Mesothelial cell of epicardium (in vitro differentiated cells): Measurements from ENCODE around the gene TUBD1. TPM values are rescaled to one million over a fixed set of nuclear protein-coding genes. Genes with fewer than 3 reads are reported as not detected.
"Not testable (repeated sequence)": the region's sequence is repeated elsewhere in the genome, so short reads cannot be mapped to it uniquely, and the experiment has no call there.

ENCODE experiments used
- DNase-seq, 2 experiments: peaks; one replicate each; pipeline ENCODE4 v3.0.0; 2021; ENCODE audit warnings: low spot score in 2 of 2; ENCODE audit not compliant: unreplicated experiment in 2 of 2
- H3K27ac Mint-ChIP-seq: 2 replicates; pipeline ENCODE4 v1.8.0; 2021; ENCODE audit warnings: mixed read lengths
- H3K27me3 Mint-ChIP-seq: 2 replicates; pipeline ENCODE4 v1.8.0; 2021; ENCODE audit warnings: low read depth, mixed read lengths
- H3K36me3 Mint-ChIP-seq: 2 replicates; pipeline ENCODE4 v1.8.0; 2021; ENCODE audit warnings: mixed read lengths
- H3K4me1 Mint-ChIP-seq: 2 replicates; pipeline ENCODE4 v1.8.0; 2021; ENCODE audit warnings: mixed read lengths
- H3K4me3 Mint-ChIP-seq: 2 replicates; pipeline ENCODE4 v1.8.0; 2021; ENCODE audit warnings: mild to moderate bottlenecking, moderate library complexity, mixed read lengths
- H3K9me3 Mint-ChIP-seq: 2 replicates; pipeline ENCODE4 v1.8.0; 2021; ENCODE audit warnings: mixed read lengths
- CTCF ChIP-seq: fragments of 200-600 bp; sonication (generic); IDR thresholded peaks from one replicate; pipeline ENCODE4 v1.5.0; 2021; ENCODE audit warnings: antibody characterized with exemption; ENCODE audit not compliant: unreplicated experiment
- total RNA-seq: library from RNA; stranded (reverse); gene quantifications from 3 replicates; pipeline ENCODE4 v1.2.1, GENCODE V29; 2021

The TUBD1 gene
- 10.5 to 13.9 TPM (median 13.0 TPM) in 3 replicates for total RNA-seq

- Mint-ChIP-seq H3K9me3 (no peaks in the 10 kb centered on the region), H3K4me1 (peaks cover 22% of the 10 kb centered on the region), H3K36me3 (peaks cover 4% of the 10 kb centered on the region), H3K27ac (peak within 1 kb of the TSS; percentile 97), H3K27me3 (no peaks in the 10 kb centered on the region), H3K4me3 (peak within 1 kb of the TSS; percentile 99)
- DNase-seq: peak; percentile 92 to 96
- TF ChIP-seq CTCF: no peak
These were observed at the start of gene TUBD1, which contains the start of gene RPS6KB1 for GRCh38 chr17:59892924-59893675. Gene TUBD1 (minus strand): TSS chr17:59892943. CDS start chr17:59891002, 1,941 bp downstream. Gene RPS6KB1 (plus strand): TSS chr17:59893121. CDS start chr17:59893185, 64 bp downstream.

- H3K27me3 Mint-ChIP-seq: no peaks in the 10 kb centered on the region
These were observed 48.4 kb upstream of the TUBD1 start for GRCh38 chr17:59941131-59941530.

GRCh38 chr17:59940697-59941096, 48.0 kb upstream of the TUBD1 start:
- H3K4me3 Mint-ChIP-seq, H3K4me1 Mint-ChIP-seq, H3K27ac Mint-ChIP-seq, DNase-seq, H3K27me3 Mint-ChIP-seq, H3K9me3 Mint-ChIP-seq: not testable (repeated sequence)
- H3K36me3 Mint-ChIP-seq: peaks cover 37% of the 10 kb centered on the region

More at GRCh38 chr17:59941131-59941530, 48.4 kb upstream of the TUBD1 start:
- Mint-ChIP-seq H3K4me1 (no peaks in the 10 kb centered on the region), H3K9me3 (no peaks in the 10 kb centered on the region), H3K36me3 (peaks cover 39% of the 10 kb centered on the region), H3K27ac (no peak overlapping the region), H3K4me3 (no peak overlapping the region)
- no peak for TF ChIP-seq CTCF
- DNase-seq: no peak

GRCh38 chr17:59933317-59933716, 40.6 kb upstream of the TUBD1 start:
- H3K4me3 Mint-ChIP-seq, H3K9me3 Mint-ChIP-seq, DNase-seq, H3K4me1 Mint-ChIP-seq, H3K27ac Mint-ChIP-seq, H3K27me3 Mint-ChIP-seq: not testable (repeated sequence)
- peaks cover 54% of the 10 kb centered on the region for H3K36me3 Mint-ChIP-seq

- H3K27ac Mint-ChIP-seq, DNase-seq, H3K9me3 Mint-ChIP-seq, H3K27me3 Mint-ChIP-seq, H3K4me3 Mint-ChIP-seq, H3K4me1 Mint-ChIP-seq: not testable (repeated sequence)
- H3K36me3 Mint-ChIP-seq: peaks cover 56% of the 10 kb centered on the region
These were observed 38.0 kb upstream of the TUBD1 start for GRCh38 chr17:59930768-59931167.

GRCh38 chr17:59930121-59930520, 37.4 kb upstream of the TUBD1 start:
- H3K4me1 Mint-ChIP-seq, DNase-seq, H3K9me3 Mint-ChIP-seq, H3K27me3 Mint-ChIP-seq, H3K4me3 Mint-ChIP-seq, H3K27ac Mint-ChIP-seq: not testable (repeated sequence)
- peaks cover 56% of the 10 kb centered on the region for H3K36me3 Mint-ChIP-seq

- H3K27me3 Mint-ChIP-seq, DNase-seq, H3K4me1 Mint-ChIP-seq, H3K27ac Mint-ChIP-seq, H3K4me3 Mint-ChIP-seq, H3K9me3 Mint-ChIP-seq: not testable (repeated sequence)
- peaks cover 30% of the 10 kb centered on the region for H3K36me3 Mint-ChIP-seq
These were observed 27.9 kb upstream of the TUBD1 start for GRCh38 chr17:59920637-59921036.

- H3K27me3 Mint-ChIP-seq: no peaks in the 10 kb centered on the region
- DNase-seq: no peak
- H3K9me3 Mint-ChIP-seq: no peaks in the 10 kb centered on the region
- TF ChIP-seq CTCF: no peak
- H3K4me3 Mint-ChIP-seq: no peak overlapping the region
- no peak overlapping the region for H3K27ac Mint-ChIP-seq
- peaks cover 31% of the 10 kb centered on the region for H3K36me3 Mint-ChIP-seq
- no peaks in the 10 kb centered on the region for H3K4me1 Mint-ChIP-seq
These were observed 23.7 kb upstream of the TUBD1 start for GRCh38 chr17:59916446-59916845.
